H9 (cell line): Measurements from ENCODE around the gene IQCB1. TPM values are rescaled to one million over a fixed set of nuclear protein-coding genes. Genes with fewer than 3 reads are reported as not detected.

Source experiments
- DNase-seq: peaks from one replicate; pipeline ENCODE4 v3.0.0-alpha.2; 2017
- H2AFZ ChIP-seq: one replicate; pipeline ENCODE4 v1.6.1; 2013; ENCODE audit warnings: mild to moderate bottlenecking, low read length, control low read depth, moderate library complexity
- H2AK5ac ChIP-seq: 2 replicates; pipeline ENCODE4 v1.6.1; 2013; ENCODE audit warnings: low read length, control low read depth, mixed read lengths; ENCODE audit not compliant: insufficient read length
- H2BK120ac ChIP-seq: one replicate; pipeline ENCODE4 v1.6.1; 2013; ENCODE audit warnings: low read depth, mild to moderate bottlenecking, low read length, control low read depth, inconsistent platforms; ENCODE audit not compliant: poor library complexity, severe bottlenecking
- H2BK12ac ChIP-seq: 2 replicates; pipeline ENCODE4 v1.6.1; 2013; ENCODE audit warnings: low read length, control low read depth, mixed read lengths, low read depth; ENCODE audit not compliant: insufficient read length
- H2BK15ac ChIP-seq: 2 replicates; pipeline ENCODE4 v1.6.1; 2013; ENCODE audit warnings: low read depth, low read length, control low read depth
- H2BK20ac ChIP-seq: one replicate; pipeline ENCODE4 v1.6.1; 2013; ENCODE audit warnings: low read depth, mild to moderate bottlenecking, low read length, control low read depth, inconsistent platforms; ENCODE audit not compliant: poor library complexity, severe bottlenecking
- H2BK5ac ChIP-seq: 2 replicates; pipeline ENCODE4 v1.6.1; 2013; ENCODE audit warnings: low read length, control low read depth, mixed read lengths; ENCODE audit not compliant: insufficient read length
- H3K14ac ChIP-seq: 2 replicates; pipeline ENCODE4 v1.6.1; 2013; ENCODE audit warnings: low read length, control low read depth; ENCODE audit not compliant: insufficient read depth
- H3K18ac ChIP-seq: 2 replicates; pipeline ENCODE4 v1.6.1; 2013; ENCODE audit warnings: low read depth, mild to moderate bottlenecking, mixed read lengths, low read length, control low read depth; ENCODE audit not compliant: insufficient read length
- H3K23ac ChIP-seq: 2 replicates; pipeline ENCODE4 v1.6.1; 2013; ENCODE audit warnings: low read length, control low read depth, mixed read lengths, low read depth; ENCODE audit not compliant: insufficient read length
- H3K23me2 ChIP-seq: 2 replicates; pipeline ENCODE4 v1.6.1; 2013; ENCODE audit warnings: low read depth, mild to moderate bottlenecking, mixed read lengths, low read length, control low read depth; ENCODE audit not compliant: insufficient read length, poor library complexity, severe bottlenecking
- H3K27ac ChIP-seq: 2 replicates; pipeline ENCODE4 v1.5.1; 2013; ENCODE audit warnings: low read length, control low read depth, mixed read lengths, low read depth; ENCODE audit not compliant: insufficient read length
- H3K27me3 ChIP-seq: 2 replicates; pipeline ENCODE4 v1.6.1; 2013; ENCODE audit warnings: low read length, control low read depth, inconsistent platforms; ENCODE audit not compliant: insufficient read depth
- H3K4ac ChIP-seq: 2 replicates; pipeline ENCODE4 v1.6.1; 2013; ENCODE audit warnings: low read depth, mild to moderate bottlenecking, control low read depth, inconsistent platforms, low read length, moderate library complexity
- H3K4me1 ChIP-seq: 2 replicates; pipeline ENCODE4 v1.6.1; 2013; ENCODE audit warnings: low read length, control low read depth, inconsistent platforms; ENCODE audit not compliant: insufficient read depth
- H3K4me2 ChIP-seq: 2 replicates; pipeline ENCODE4 v1.6.1; 2013; ENCODE audit warnings: low read length, control low read depth, mixed read lengths; ENCODE audit not compliant: insufficient read length, insufficient read depth
- H3K56ac ChIP-seq: 2 replicates; pipeline ENCODE4 v1.6.1; 2013; ENCODE audit warnings: low read depth, mild to moderate bottlenecking, mixed read lengths, low read length, control low read depth; ENCODE audit not compliant: insufficient read length
- H3K79me1 ChIP-seq: 2 replicates; pipeline ENCODE4 v1.6.1; 2013; ENCODE audit warnings: low read depth, mild to moderate bottlenecking, moderate library complexity, low read length, control low read depth, inconsistent platforms; ENCODE audit not compliant: insufficient read depth, poor library complexity, severe bottlenecking
- H3K79me2 ChIP-seq: 2 replicates; pipeline ENCODE4 v1.6.1; 2013; ENCODE audit warnings: low read length, control low read depth, inconsistent platforms; ENCODE audit not compliant: insufficient read depth
- H3K9ac ChIP-seq: 2 replicates; pipeline ENCODE4 v1.6.1; 2013; ENCODE audit warnings: low read length, control low read depth, mixed read lengths; ENCODE audit not compliant: insufficient read length; ENCODE audit errors: extremely low read depth
- H3K9me3 ChIP-seq: one replicate; pipeline ENCODE4 v1.6.1; 2013; ENCODE audit warnings: low read depth, low read length, inconsistent platforms; ENCODE audit not compliant: control insufficient read depth
- H3T11ph ChIP-seq: one replicate; pipeline ENCODE4 v1.6.1; 2013; ENCODE audit warnings: mild to moderate bottlenecking, low read length, control low read depth, inconsistent platforms
- H4K20me1 ChIP-seq: one replicate; pipeline ENCODE4 v1.6.1; 2013; ENCODE audit not compliant: control insufficient read depth, insufficient read length, insufficient read depth
- H4K5ac ChIP-seq: 2 replicates; pipeline ENCODE4 v1.6.1; 2013; ENCODE audit warnings: low read depth, mild to moderate bottlenecking, mixed read lengths, low read length, control low read depth; ENCODE audit not compliant: insufficient read length
- H4K8ac ChIP-seq: replicated peaks from 2 replicates; pipeline ENCODE4 v1.6.1; 2013; ENCODE audit warnings: low read length, control low read depth, mixed read lengths, low read depth; ENCODE audit not compliant: insufficient read length
- H4K91ac ChIP-seq: 2 replicates; pipeline ENCODE4 v1.6.1; 2013; ENCODE audit warnings: low read depth, mild to moderate bottlenecking, moderate library complexity, mixed read lengths, low read length, control low read depth; ENCODE audit not compliant: insufficient read length
- H3K27ac Mint-ChIP-seq, 3 experiments: 2 replicates in 2 of 3; 3 replicates in 1 of 3; pipeline ENCODE4 v1.8.0; 2020 to 2021; ENCODE audit warnings: mixed read lengths in 3 of 3, mild to moderate bottlenecking in 1 of 3, moderate library complexity in 1 of 3
- H3K27me3 Mint-ChIP-seq: 2 replicates; pipeline ENCODE4 v1.8.0; 2021; ENCODE audit warnings: low read depth, mild to moderate bottlenecking, moderate library complexity, mixed read lengths
- H3K36me3 Mint-ChIP-seq, 3 experiments: 2 replicates in 2 of 3; 3 replicates in 1 of 3; pipeline ENCODE4 v1.8.0; 2020 to 2021; ENCODE audit warnings: low read depth in 3 of 3, mixed read lengths in 3 of 3; ENCODE audit not compliant: insufficient read depth in 1 of 3
- H3K4me1 Mint-ChIP-seq, 2 experiments: 2 replicates each; pipeline ENCODE4 v1.8.0; 2020; ENCODE audit warnings: mixed read lengths in 2 of 2
- H3K4me3 Mint-ChIP-seq, 2 experiments: 2 replicates in 1 of 2; 3 replicates in 1 of 2; pipeline ENCODE4 v1.8.0; 2020 to 2021; ENCODE audit warnings: mild to moderate bottlenecking in 2 of 2, mixed read lengths in 2 of 2, moderate library complexity in 1 of 2
- H3K9me3 Mint-ChIP-seq, 2 experiments: 2 replicates in 1 of 2; 3 replicates in 1 of 2; pipeline ENCODE4 v1.8.0; 2020; ENCODE audit warnings: mild to moderate bottlenecking in 2 of 2, mixed read lengths in 2 of 2, moderate library complexity in 1 of 2
- CTCF ChIP-seq: fragments of 200-600 bp; sonication (generic); conservative IDR thresholded peaks from 3 replicates; pipeline ENCODE4 v1.8.0; 2021; ENCODE audit warnings: antibody characterized with exemption, mild to moderate bottlenecking
- WGBS: extraction: QIAGEN DNeasy Blood & Tissue Kit; methylation state at CpG from one replicate; pipeline ENCODE4 v1.1.7; 2013; ENCODE audit warnings: missing lambda C conversion rate, low lambda C conversion rate, mixed read lengths; ENCODE audit not compliant: insufficient read length; ENCODE audit errors: extremely low coverage; 5-methylcytosine and 5-hydroxymethylcytosine counted together
- total RNA-seq: library from RNA; stranded (reverse); gene quantifications from 2 replicates; pipeline ENCODE4 v1.2.1, GENCODE V29; 2021

Gene IQCB1
- total RNA-seq, 1 experiment from 2014 or later = 35.8 TPM

- Mint-ChIP-seq H3K4me3 (no peak overlapping the region), H3K36me3 (peaks cover 24 to 77% (median 69%) of the 10 kb centered on the region in 3 experiments), H3K4me1 (no peaks in the 10 kb centered on the region), H3K9me3 (no peaks in the 10 kb centered on the region; a peak in 2 of 5 replicates), H3K27ac (no peak overlapping the region), H3K27me3 (no peaks in the 10 kb centered on the region)
- Histone ChIP-seq H3T11ph (no peak overlapping the region), H4K5ac (no peak overlapping the region), H3K9ac (no peak overlapping the region), H2AK5ac (no peak overlapping the region), H3K27ac (no peak overlapping the region), H3K23ac (no peak overlapping the region), H2AFZ (no peak overlapping the region), H2BK15ac (no peak overlapping the region), H3K27me3 (no peaks in the 10 kb centered on the region), H4K20me1 (no peaks in the 10 kb centered on the region), H2BK5ac (no peak overlapping the region), H3K79me2 (no peaks in the 10 kb centered on the region), H3K4ac (no peak overlapping the region), H3K23me2 (no peaks in the 10 kb centered on the region), H3K79me1 (no peaks in the 10 kb centered on the region), H3K18ac (no peak overlapping the region), H3K4me1 (no peaks in the 10 kb centered on the region), H3K4me2 (no peak overlapping the region), H4K91ac (no peak overlapping the region), H2BK120ac (no peak overlapping the region), H4K8ac (no peak overlapping the region), H3K14ac (no peak overlapping the region), H2BK20ac (no peak overlapping the region), H3K9me3 (no peaks in the 10 kb centered on the region), H2BK12ac (no peak overlapping the region), H3K56ac (no peak overlapping the region)
- DNase-seq = no peak
- no CpG with 5 or more reads among the region's 1 CpG for WGBS
- no peak for TF ChIP-seq CTCF
Observed at GRCh38 chr3:121723485-121723884, 111.4 kb downstream of the IQCB1 start.
